GM12878 (cell line): ENCODE data around the gene HLTF.

Source experiments
- EP300 ChIP-seq, 2 experiments: fragments of 150-350 bp in 1 of 2; IDR thresholded peaks; 2 replicates each; pipeline ENCODE4 v1.6.1; 2011 to 2012; ENCODE audit warnings: low read depth in 2 of 2, low read length in 2 of 2, borderline replicate concordance in 1 of 2, improper control_type of control experiment in 1 of 2, inconsistent platforms in 1 of 2; ENCODE audit not compliant: control insufficient read depth in 1 of 2
- HDAC2 ChIP-seq: fragments of 200-600 bp; sonication (generic); IDR thresholded peaks from 2 replicates; pipeline ENCODE4 v1.6.1; 2017
- POLR2A ChIP-seq: IDR thresholded peaks from 2 replicates; pipeline ENCODE4 v1.6.1; 2011; ENCODE audit warnings: low read depth, mild to moderate bottlenecking, low read length
- TCF7 ChIP-seq: IDR thresholded peaks from 2 replicates; pipeline ENCODE4 v1.6.1; 2014; ENCODE audit warnings: antibody characterized with exemption, borderline replicate concordance
- USF1 ChIP-seq: IDR thresholded peaks from 2 replicates; pipeline ENCODE4 v1.6.1; 2011; ENCODE audit warnings: borderline replicate concordance, low read depth, mild to moderate bottlenecking, moderate library complexity, mixed read lengths, low read length; ENCODE audit not compliant: insufficient read depth; ENCODE audit errors: extremely low read length
- TF ChIP-seq, protein P1 (sequence below), 3 experiments: IDR thresholded peaks in 2 of 3; conservative IDR thresholded peaks in 1 of 3; 2 replicates each; pipeline ENCODE4 v1.5.1; 2011; ENCODE audit warnings: low read depth in 3 of 3, low read length in 3 of 3, mild to moderate bottlenecking in 3 of 3, control low read depth in 2 of 3, moderate library complexity in 2 of 3, inconsistent platforms in 1 of 3, mixed read lengths in 1 of 3; ENCODE audit not compliant: control insufficient read depth in 2 of 3, insufficient read depth in 1 of 3; ENCODE audit errors: extremely low read depth in 1 of 3
- TF ChIP-seq, protein P2 (sequence below): IDR thresholded peaks from 2 replicates; pipeline ENCODE4 v1.6.1; 2011; ENCODE audit warnings: low read depth, low read length, improper control_type of control experiment, borderline replicate concordance

GRCh38 chr3:149011676-149012075, 74.7 kb downstream of the HLTF start:
- TF ChIP-seq, protein P1, sequence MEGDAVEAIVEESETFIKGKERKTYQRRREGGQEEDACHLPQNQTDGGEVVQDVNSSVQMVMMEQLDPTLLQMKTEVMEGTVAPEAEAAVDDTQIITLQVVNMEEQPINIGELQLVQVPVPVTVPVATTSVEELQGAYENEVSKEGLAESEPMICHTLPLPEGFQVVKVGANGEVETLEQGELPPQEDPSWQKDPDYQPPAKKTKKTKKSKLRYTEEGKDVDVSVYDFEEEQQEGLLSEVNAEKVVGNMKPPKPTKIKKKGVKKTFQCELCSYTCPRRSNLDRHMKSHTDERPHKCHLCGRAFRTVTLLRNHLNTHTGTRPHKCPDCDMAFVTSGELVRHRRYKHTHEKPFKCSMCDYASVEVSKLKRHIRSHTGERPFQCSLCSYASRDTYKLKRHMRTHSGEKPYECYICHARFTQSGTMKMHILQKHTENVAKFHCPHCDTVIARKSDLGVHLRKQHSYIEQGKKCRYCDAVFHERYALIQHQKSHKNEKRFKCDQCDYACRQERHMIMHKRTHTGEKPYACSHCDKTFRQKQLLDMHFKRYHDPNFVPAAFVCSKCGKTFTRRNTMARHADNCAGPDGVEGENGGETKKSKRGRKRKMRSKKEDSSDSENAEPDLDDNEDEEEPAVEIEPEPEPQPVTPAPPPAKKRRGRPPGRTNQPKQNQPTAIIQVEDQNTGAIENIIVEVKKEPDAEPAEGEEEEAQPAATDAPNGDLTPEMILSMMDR (IDR thresholded peaks at IDR 0.05 in 2 of 3, conservative IDR thresholded peaks at IDR 0.05 in 1 of 3; ENCODE audit: control insufficient read depth in 2 of 3, extremely low read depth in 1 of 3, insufficient read depth in 1 of 3, low read depth in 3 of 3, low read length in 3 of 3), result no peak
- TF ChIP-seq, protein P2, sequence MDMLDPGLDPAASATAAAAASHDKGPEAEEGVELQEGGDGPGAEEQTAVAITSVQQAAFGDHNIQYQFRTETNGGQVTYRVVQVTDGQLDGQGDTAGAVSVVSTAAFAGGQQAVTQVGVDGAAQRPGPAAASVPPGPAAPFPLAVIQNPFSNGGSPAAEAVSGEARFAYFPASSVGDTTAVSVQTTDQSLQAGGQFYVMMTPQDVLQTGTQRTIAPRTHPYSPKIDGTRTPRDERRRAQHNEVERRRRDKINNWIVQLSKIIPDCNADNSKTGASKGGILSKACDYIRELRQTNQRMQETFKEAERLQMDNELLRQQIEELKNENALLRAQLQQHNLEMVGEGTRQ, result no peak
- no peak for TF ChIP-seq TCF7
- TF ChIP-seq EP300 (IDR thresholded peaks at IDR 0.05; ENCODE audit: borderline replicate concordance in 1 of 2, control insufficient read depth in 1 of 2, low read depth in 2 of 2, low read length in 2 of 2), result no peak
- TF ChIP-seq HDAC2, result no peak
- no peak for TF ChIP-seq POLR2A
- no peak for TF ChIP-seq USF1
